Thoracic aorta (tissue), 2 donors: ENCODE data around the gene CLSTN3. TPM values are rescaled to one million over a fixed set of nuclear protein-coding genes. Genes with fewer than 3 reads are reported as not detected.

Experiments
- ATAC-seq: fragments of 150-250 bp; one replicate; pipeline ENCODE4 v1.8.0; 2017; ENCODE audit warnings: low read depth; ENCODE audit not compliant: insufficient number of reproducible peaks, low FRiP score
- DNase-seq: peaks from one replicate; pipeline ENCODE4 v3.0.0-alpha.2; 2020; ENCODE audit warnings: low spot score
- H3K27ac ChIP-seq, 2 donors: fragments of 200-600 bp; sonication (generic); 1 replicate in 1 of 2; 2 replicates in 1 of 2; pipeline ENCODE4 v1.5.1; 2016; ENCODE audit warnings: mild to moderate bottlenecking in 2 of 2, moderate library complexity in 2 of 2
- H3K27me3 ChIP-seq: fragments of 200-600 bp; sonication (generic); replicated peaks from 2 replicates; pipeline ENCODE4 v1.6.0; 2016; ENCODE audit warnings: mild to moderate bottlenecking; ENCODE audit not compliant: insufficient read depth
- H3K36me3 ChIP-seq: fragments of 200-600 bp; sonication (generic); one replicate; pipeline ENCODE4 v1.5.1; 2016
- H3K4me1 ChIP-seq, 2 donors: fragments of 200-600 bp; sonication (generic); 1 replicate in 1 of 2; 2 replicates in 1 of 2; pipeline versions ENCODE4 v1.5.1 to v1.6.0; 2016; ENCODE audit warnings: low read depth in 2 of 2, mild to moderate bottlenecking in 1 of 2; ENCODE audit not compliant: control insufficient read depth in 1 of 2
- H3K4me3 ChIP-seq: fragments of 200-600 bp; sonication (generic); 2 replicates; pipeline ENCODE4 v1.5.1; 2016; ENCODE audit warnings: mild to moderate bottlenecking
- H3K9me3 ChIP-seq: fragments of 200-600 bp; sonication (generic); 2 replicates; pipeline ENCODE4 v1.5.1; 2016
- total RNA-seq, 2 donors: library from RNA; depleted of rRNA; stranded (reverse); fragments of >200 nt; gene quantifications; one replicate each; pipeline versions ENCODE4 v1.1.0 to v1.2.3, GENCODE V29; 2016
- TF ChIP-seq, protein P1 (sequence below): fragments of 200-600 bp; sonication (generic); IDR thresholded peaks from one replicate; pipeline ENCODE4 v1.5.1; 2019; ENCODE audit warnings: antibody characterized with exemption

CLSTN3 gene
- total RNA-seq, 2 donors from 2014 or later: 27.2 to 28.9 TPM

DNA sequence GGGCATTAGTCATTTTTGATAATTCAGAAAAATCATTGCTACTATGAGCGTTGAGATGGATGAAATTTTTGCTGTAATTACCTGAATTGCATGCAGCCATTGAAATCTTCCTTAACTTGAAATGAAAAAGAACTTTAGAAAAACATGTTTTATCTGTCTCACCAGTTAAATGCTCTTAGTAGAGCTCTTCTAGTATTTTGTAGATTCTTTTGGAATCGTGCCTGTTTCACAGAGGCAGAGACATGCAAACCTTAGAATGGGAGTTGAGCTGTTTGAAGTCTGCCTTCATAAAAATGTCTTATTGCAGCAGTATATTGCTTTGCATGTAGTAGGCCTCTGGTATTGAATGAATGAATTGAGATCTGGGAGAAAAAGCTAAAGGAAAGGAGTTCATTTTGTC is 63.5 kb downstream of the CLSTN3 start:
- TF ChIP-seq, protein P1, sequence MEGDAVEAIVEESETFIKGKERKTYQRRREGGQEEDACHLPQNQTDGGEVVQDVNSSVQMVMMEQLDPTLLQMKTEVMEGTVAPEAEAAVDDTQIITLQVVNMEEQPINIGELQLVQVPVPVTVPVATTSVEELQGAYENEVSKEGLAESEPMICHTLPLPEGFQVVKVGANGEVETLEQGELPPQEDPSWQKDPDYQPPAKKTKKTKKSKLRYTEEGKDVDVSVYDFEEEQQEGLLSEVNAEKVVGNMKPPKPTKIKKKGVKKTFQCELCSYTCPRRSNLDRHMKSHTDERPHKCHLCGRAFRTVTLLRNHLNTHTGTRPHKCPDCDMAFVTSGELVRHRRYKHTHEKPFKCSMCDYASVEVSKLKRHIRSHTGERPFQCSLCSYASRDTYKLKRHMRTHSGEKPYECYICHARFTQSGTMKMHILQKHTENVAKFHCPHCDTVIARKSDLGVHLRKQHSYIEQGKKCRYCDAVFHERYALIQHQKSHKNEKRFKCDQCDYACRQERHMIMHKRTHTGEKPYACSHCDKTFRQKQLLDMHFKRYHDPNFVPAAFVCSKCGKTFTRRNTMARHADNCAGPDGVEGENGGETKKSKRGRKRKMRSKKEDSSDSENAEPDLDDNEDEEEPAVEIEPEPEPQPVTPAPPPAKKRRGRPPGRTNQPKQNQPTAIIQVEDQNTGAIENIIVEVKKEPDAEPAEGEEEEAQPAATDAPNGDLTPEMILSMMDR: no peak
- ATAC-seq (no peak), DNase-seq (no peak)
- Histone ChIP-seq H3K27ac (no peak overlapping the region), H3K36me3 (peaks cover 5% of the 10 kb centered on the region), H3K4me1 (peaks cover under 1 to 18% of the 10 kb centered on the region in 2 donors), H3K27me3 (no peaks in the 10 kb centered on the region), H3K4me3 (no peak overlapping the region), H3K9me3 (no peaks in the 10 kb centered on the region)

DNA sequence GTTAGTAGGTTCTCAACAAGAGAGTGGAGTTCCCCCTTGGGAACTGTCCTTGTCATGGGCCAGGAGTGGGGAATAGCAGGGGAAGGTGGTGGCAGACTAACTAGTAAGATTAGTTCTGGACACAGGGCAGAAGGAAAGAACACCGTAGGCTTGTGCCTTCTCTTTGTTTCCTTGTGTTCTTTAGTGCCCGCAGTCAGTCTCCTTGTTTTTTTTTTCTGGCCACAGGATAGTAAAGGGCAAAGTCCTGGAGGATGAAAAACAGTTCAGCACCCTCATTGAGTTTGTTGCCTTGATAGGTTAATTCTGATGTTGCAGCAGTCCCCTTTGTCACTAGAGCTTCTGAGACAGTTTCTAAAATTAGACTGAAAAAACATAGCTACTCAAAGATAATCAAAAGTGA is 67.7 kb downstream of the CLSTN3 start:
- Histone ChIP-seq H3K27ac (no peak overlapping the region), H3K27me3 (no peaks in the 10 kb centered on the region), H3K4me1 (no peaks in the 10 kb centered on the region), H3K9me3 (no peaks in the 10 kb centered on the region), H3K36me3 (peaks cover 19% of the 10 kb centered on the region), H3K4me3 (no peak overlapping the region)
- no peak for ATAC-seq
- DNase-seq: no peak
- TF ChIP-seq, protein P1: no peak

DNA sequence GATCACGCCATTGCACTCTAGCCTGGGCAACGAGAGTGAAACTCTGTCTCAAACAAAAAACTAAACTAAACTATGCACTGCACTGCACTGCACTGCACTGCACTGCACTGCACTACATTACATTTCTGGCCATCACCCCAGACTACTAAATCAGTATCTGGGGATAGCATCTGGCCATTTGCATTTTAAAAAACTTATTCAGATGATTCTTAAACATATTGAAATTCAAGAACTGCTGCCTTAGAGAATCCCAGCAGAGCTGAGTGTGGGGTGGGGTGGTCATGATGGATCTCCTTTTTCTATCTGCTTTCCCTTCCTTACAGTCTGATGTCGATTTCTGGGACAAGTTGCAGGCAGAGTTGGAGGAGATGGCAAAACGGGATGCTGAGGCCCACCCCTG is 72.9 kb downstream of the CLSTN3 start:
- Histone ChIP-seq H3K27me3 (no peaks in the 10 kb centered on the region), H3K27ac (no peak overlapping the region), H3K4me3 (no peak overlapping the region), H3K9me3 (no peaks in the 10 kb centered on the region), H3K4me1 (no peaks in the 10 kb centered on the region), H3K36me3 (peaks cover 41% of the 10 kb centered on the region)
- TF ChIP-seq, protein P1: no peak
- ATAC-seq (no peak), DNase-seq (no peak)

DNA sequence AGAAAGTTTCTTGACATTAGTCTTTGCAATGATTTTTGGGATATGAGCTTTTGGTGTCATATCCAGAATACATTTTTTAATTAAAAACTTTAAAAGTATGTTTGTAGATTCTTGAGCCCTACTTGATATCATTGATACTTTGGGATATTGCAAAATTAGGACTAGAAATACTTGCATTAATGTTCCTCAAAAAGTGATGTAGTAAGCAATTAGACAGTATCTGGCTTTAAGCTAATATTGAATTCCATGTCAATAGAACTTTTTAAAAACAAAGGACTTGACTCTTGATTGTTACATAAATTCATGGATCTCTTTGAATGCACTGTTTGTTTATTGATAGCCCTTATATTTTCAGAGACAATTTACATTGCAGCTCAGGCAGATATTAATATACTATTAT is 74.9 kb downstream of the CLSTN3 start:
- ATAC-seq: no peak
- H3K36me3 ChIP-seq: peaks cover 61% of the 10 kb centered on the region
- no peaks in the 10 kb centered on the region for H3K9me3 ChIP-seq
- no peak overlapping the region for H3K27ac ChIP-seq
- TF ChIP-seq, protein P1: no peak
- no peaks in the 10 kb centered on the region for H3K4me1 ChIP-seq
- H3K4me3 ChIP-seq: no peak overlapping the region
- H3K27me3 ChIP-seq: no peaks in the 10 kb centered on the region
- DNase-seq: no peak

DNA sequence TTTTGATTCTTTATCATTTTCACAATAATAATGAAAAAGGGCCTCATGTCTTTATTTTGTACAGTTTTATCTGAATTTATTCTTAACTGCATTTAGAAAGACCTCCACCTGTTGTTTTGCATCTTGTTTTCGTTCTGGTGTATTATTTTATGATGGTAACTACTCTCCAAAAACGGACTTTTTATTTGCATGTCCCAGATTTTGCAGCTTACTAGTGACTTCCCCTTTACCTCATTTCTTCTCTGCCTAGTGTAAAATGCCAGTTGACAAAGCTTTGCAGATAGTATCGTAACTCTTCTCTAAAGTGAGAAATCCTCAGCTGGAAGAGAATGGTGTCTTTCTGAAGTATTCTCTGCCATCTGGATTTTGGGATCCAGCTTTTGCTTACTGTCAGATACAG is 76.5 kb downstream of the CLSTN3 start:
- Histone ChIP-seq H3K9me3 (no peaks in the 10 kb centered on the region), H3K36me3 (peaks cover 69% of the 10 kb centered on the region), H3K27me3 (no peaks in the 10 kb centered on the region), H3K4me1 (no peaks in the 10 kb centered on the region), H3K27ac (no peak overlapping the region), H3K4me3 (no peak overlapping the region)
- ATAC-seq: no peak
- TF ChIP-seq, protein P1: no peak
- DNase-seq: no peak
